ENCODE measurements around the gene PDE1A. TPM values are rescaled to one million over a fixed set of nuclear protein-coding genes. Genes with fewer than 3 reads are reported as not detected.

The PDE1A gene
- total RNA-seq, 6 experiments from 2014 or later = 0.58 to 2.2 (median 1.4) TPM

DNA sequence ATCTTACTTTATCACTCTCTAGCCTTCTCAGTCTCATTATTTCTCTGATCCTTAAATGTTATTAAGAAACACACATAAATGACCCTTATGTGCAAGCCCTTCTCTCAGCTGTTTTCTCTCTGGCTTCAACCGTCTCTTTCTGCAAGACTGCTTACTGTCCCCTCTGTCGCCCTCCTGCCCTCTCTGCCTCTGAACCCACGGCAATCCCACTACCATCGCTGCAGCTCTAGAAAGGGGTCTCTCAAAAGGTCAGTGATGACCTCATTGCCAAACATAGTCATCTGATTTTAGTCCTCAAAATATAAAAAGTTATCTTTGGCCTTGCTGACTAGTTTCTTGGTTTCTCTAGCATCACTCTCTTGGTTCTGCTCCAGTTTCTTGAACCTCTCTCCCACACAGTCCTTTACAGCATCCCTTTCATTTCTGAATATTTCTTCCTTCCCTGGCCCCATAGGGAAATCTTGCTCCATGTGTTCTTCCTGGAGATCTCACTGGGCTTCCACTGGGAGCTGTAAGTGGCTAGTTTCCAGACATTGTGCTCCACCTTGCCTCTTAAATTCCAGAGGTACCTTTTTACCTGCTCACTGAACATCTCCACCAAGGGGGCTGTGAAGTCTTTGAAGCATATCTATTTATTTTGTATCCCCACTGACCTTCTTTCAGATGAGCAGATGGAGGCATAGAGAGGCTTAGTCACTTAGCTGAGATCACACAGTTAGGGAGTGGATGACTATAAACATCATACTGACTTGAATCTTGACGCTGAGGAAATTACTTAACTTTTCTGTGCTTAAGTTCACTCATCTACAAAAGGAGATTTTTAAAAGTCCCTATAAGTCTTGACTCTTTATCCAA, 96.2 kb downstream of the PDE1A start:
- no peaks in the 10 kb centered on the region for H3K36me3 ChIP-seq
- H3K27me3 ChIP-seq = no peaks in the 10 kb centered on the region
- H3K4me1 ChIP-seq = no peaks in the 10 kb centered on the region
- ATAC-seq (no peak), DNase-seq (no peak)
- TF ChIP-seq POLR2A (IDR thresholded peaks at IDR 0.05) (no peak), CTCF (IDR thresholded peaks at IDR 0.05) (no peak)
- no peak overlapping the region for H3K4me3 ChIP-seq
- no peak overlapping the region for H3K27ac ChIP-seq
- intact Hi-C loops (cut with DNase I) = no loop called here
- 40% methylated on average over 5 of the region's 5 CpGs for WGBS (ENCODE audit: insufficient coverage, low coverage, low lambda C conversion rate, missing lambda C conversion rate)
- H3K9me3 ChIP-seq = no peaks in the 10 kb centered on the region

DNA sequence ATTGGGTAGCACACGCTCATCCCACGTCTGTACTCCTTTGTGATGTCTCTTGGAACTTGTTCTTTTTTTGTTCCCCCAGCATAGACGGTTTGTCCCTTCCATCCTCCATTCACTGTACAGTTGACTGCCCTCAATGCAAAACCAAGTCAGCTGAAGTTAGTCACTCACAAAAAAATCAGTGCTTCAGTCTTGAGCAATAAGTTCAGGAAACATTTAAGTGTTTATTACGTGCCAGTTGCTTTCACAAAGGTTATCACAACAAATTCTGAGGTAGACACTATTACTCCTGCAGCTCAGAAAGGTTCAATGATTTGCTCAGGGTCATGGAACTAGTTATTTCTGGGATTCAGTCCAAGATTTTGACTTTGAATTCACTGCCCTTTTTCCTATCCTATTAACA, 102.2 kb downstream of the PDE1A start:
- no peak for ATAC-seq
- intact Hi-C loops (cut with DNase I) = no loop called here
- Histone ChIP-seq H3K36me3 (no peaks in the 10 kb centered on the region), H3K4me3 (no peak overlapping the region), H3K9me3 (no peaks in the 10 kb centered on the region), H3K27ac (no peak overlapping the region), H3K27me3 (no peaks in the 10 kb centered on the region), H3K4me1 (no peaks in the 10 kb centered on the region)
- no peak for DNase-seq
- WGBS (ENCODE audit: insufficient coverage, low coverage, low lambda C conversion rate, missing lambda C conversion rate) = 43% methylated on average over 4 of the region's 4 CpGs
- TF ChIP-seq POLR2A (IDR thresholded peaks at IDR 0.05) (no peak), CTCF (IDR thresholded peaks at IDR 0.05) (no peak)

DNA sequence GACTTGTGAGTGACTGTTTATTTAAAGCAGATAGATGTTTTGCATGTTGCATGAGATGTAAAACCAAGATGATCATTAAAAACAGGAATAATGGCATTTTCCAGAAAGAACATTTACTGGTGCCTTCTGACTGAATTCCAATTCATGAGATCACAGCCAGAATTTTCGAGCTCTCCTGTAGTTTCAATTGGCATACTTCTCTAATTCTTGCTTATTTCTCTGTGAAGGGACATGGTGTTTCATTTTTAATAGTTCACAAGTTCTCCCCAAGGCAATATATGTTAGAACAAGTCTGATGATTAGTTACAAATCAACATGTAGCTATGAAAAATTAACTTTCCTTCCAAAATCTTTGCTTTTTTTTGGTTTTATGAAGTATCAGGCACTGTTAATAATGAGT, 105.7 kb downstream of the PDE1A start:
- ATAC-seq (no peak), DNase-seq (no peak)
- Histone ChIP-seq H3K27me3 (no peaks in the 10 kb centered on the region), H3K27ac (no peak overlapping the region), H3K36me3 (no peaks in the 10 kb centered on the region), H3K4me1 (no peaks in the 10 kb centered on the region), H3K4me3 (no peak overlapping the region), H3K9me3 (no peaks in the 10 kb centered on the region)
- TF ChIP-seq CTCF (IDR thresholded peaks at IDR 0.05) (no peak), POLR2A (IDR thresholded peaks at IDR 0.05) (no peak)
- 8% methylated on average over 1 of the region's 1 CpG for WGBS (ENCODE audit: insufficient coverage, low coverage, low lambda C conversion rate, missing lambda C conversion rate)
- intact Hi-C loops (cut with DNase I) = no loop called here

DNA sequence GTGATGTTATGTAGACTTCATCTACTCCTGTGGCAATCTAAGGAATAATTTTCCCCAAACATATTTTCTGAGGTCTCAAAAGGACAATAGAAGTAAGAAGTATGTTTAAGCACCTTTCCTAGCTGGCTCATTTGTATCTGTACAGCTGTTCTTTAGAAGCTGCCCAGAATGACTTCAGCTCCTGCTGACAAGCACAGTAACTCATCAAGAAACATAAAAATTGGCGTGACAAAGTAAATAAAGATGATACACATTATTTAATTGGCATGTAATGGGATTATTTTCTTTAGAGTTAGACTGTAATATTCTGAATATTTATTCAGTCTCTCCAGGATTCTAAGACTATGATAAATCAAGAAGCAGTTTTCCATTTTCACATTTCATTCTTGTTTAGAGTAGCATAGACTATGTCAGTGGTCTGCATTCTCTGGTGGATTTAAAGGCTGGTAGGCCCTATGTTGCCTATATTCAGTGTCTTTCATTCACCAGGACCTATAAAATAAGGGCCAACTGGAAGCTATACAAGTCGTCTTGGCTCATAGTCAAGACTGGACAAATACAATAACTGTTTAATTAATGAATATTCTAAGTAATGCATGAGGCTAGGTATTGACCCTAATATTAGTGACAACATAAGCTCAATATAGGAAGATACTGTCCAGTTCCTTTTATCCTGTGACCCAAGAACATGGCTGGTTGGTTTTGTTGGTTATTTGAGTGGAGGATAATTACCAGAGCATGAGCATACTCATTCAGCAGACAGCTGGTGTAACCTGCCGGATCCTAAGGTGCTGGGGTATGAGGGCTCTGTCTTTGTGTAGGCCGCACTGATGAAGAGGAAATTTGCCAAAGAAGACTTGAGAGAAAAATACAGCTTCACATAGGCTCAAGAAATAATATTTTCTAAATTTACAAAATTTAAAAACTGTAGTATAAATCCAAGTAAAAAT, 107.0 kb downstream of the PDE1A start:
- no peak for DNase-seq
- 48% methylated on average over 4 of the region's 4 CpGs for WGBS (ENCODE audit: insufficient coverage, low coverage, low lambda C conversion rate, missing lambda C conversion rate)
- no peak overlapping the region for H3K4me3 ChIP-seq
- no peak overlapping the region for H3K27ac ChIP-seq
- H3K4me1 ChIP-seq = no peaks in the 10 kb centered on the region
- H3K27me3 ChIP-seq = no peaks in the 10 kb centered on the region
- intact Hi-C loops (cut with DNase I) = no loop called here
- H3K36me3 ChIP-seq = no peaks in the 10 kb centered on the region
- TF ChIP-seq POLR2A (IDR thresholded peaks at IDR 0.05) (no peak), CTCF (IDR thresholded peaks at IDR 0.05) (no peak)
- no peak for ATAC-seq
- no peaks in the 10 kb centered on the region for H3K9me3 ChIP-seq

Measured in right lobe of liver (tissue), 6 donors.